OCI-LY3 (cell line): ENCODE measurements around the gene RAD51B.

Source experiments
- EZH2phosphoT487 ChIP-seq: fragments of 200-600 bp; shearing (Covaris generic); IDR thresholded peaks from 2 replicates; pipeline ENCODE4 v1.6.1; 2018; ENCODE audit warnings: antibody characterized with exemption, mixed run types, low read depth
- TF ChIP-seq, protein P1 (sequence below): fragments of 200-600, 300-600 bp; sonication (generic); IDR thresholded peaks from 2 replicates; pipeline ENCODE4 v1.5.1; 2014; ENCODE audit warnings: antibody characterized with exemption, low read length, low read depth

DNA sequence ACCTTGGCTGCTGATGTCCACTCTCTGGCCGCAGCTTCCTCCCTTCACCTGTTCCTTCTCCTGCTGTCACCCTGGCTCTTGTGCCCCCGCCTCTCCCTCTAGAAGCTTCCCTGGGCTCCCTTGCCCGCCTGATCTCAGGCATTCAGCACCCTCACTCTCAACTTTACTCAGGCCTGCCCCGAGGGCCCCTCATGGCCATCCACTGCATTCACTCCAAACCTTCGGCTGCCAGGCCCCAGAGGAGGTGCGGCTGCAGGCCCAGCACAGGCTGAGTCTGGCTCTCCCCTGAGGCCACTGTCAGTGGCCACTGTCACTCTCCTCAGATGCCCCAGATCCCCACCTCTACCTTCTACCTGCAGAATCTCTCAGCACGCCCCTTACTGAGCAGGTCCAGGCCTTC is 789.4 kb downstream of the RAD51B start:
- TF ChIP-seq, protein P1, sequence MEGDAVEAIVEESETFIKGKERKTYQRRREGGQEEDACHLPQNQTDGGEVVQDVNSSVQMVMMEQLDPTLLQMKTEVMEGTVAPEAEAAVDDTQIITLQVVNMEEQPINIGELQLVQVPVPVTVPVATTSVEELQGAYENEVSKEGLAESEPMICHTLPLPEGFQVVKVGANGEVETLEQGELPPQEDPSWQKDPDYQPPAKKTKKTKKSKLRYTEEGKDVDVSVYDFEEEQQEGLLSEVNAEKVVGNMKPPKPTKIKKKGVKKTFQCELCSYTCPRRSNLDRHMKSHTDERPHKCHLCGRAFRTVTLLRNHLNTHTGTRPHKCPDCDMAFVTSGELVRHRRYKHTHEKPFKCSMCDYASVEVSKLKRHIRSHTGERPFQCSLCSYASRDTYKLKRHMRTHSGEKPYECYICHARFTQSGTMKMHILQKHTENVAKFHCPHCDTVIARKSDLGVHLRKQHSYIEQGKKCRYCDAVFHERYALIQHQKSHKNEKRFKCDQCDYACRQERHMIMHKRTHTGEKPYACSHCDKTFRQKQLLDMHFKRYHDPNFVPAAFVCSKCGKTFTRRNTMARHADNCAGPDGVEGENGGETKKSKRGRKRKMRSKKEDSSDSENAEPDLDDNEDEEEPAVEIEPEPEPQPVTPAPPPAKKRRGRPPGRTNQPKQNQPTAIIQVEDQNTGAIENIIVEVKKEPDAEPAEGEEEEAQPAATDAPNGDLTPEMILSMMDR, result no peak
- TF ChIP-seq EZH2phosphoT487, result no peak
